AG20443 (cell line): ENCODE measurements around the gene PIAS2.
"Not testable (repeated sequence)": the region's sequence is repeated elsewhere in the genome, so short reads cannot be mapped to it uniquely, and the experiment has no call there.

Source experiments
- DNase-seq: peaks from one replicate; pipeline ENCODE4 v3.0.0; 2012; ENCODE audit warnings: low spot score, mixed read lengths

The PIAS2 gene

GRCh38 chr18:46909497-46909896 lies 7.8 kb downstream of the PIAS2 start:
- DNase-seq = no peak

DNA sequence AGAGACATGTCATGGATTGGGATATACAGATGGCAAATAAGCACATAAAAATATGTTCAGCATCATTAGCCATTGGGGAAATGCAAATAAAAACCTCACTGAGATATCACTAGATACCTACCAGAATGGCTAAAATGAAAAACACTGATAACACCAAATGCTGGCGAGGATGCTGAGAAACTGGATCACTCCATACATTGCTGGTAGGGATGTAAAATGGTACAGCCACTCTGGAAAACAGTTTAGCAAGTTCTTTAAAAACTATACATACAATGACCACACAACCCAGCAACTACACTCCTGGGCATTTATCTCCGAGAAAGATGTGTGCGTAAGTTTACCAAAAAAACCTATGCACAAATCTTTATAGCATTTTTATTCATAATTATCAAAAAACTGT lies 13.9 kb downstream of the PIAS2 start:
- DNase-seq = no peak

- no peak for DNase-seq
Observed at GRCh38 chr18:46899274-46899948, 17.9 kb downstream of the PIAS2 start.

DNA sequence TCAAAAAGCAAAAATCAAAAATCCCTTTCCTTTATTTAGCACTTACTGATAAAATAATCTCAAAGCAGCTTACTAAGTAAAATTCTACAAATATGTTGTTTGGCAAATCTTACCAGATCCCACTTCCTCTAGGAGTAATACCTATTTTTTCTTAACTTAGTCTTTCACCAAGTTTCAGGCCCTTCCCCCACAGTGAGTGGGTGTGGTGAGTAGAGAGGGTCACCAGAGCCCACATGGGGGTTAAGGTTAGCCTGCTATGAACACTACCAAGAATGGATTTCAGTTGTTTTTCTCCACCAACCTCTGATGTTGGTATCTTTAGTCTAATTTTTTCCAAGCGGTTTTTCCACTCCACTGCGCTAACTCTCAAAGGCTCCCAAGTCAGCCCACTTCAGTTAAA lies 23.2 kb downstream of the PIAS2 start:
- no peak for DNase-seq

DNA sequence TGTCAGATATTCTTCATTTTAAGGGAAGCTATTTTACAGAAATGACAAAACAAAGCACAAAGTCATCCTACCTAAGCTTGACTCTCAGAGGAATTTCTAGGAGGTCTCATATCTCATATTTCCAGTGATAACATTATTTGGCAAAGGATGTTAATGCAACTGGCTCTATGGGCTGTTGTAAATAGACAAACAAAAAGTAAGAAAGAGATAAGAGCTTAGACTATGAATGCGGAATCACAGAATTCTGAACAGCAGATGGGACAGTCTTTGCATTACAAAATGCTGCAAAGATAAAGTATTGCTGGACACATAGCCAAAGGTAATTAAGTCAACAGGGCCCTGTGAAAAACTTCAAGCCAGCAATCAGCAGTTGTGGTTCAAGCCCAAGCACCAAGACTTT lies 23.9 kb downstream of the PIAS2 start:
- no peak for DNase-seq

DNA sequence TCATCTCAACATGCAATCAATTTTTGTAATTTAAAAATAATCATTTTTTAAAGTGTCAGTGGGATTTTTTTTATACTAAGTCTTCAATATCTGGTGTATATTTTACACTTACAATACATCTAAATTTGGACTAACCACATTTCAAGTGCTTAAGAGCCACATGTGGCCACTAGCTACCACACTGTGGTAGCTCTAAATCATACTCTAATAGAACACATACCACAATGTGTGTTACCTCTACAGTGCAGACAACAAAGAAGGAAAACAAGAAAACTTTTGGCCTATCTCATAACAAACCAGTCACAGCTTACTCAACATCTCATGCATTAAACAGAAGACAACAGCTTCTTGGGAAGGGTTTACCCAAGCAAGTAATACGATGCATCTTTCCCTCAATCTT lies 24.5 kb downstream of the PIAS2 start:
- no peak for DNase-seq

- DNase-seq = no peak
Observed at GRCh38 chr18:46891742-46892214, 25.5 kb downstream of the PIAS2 start.

DNA sequence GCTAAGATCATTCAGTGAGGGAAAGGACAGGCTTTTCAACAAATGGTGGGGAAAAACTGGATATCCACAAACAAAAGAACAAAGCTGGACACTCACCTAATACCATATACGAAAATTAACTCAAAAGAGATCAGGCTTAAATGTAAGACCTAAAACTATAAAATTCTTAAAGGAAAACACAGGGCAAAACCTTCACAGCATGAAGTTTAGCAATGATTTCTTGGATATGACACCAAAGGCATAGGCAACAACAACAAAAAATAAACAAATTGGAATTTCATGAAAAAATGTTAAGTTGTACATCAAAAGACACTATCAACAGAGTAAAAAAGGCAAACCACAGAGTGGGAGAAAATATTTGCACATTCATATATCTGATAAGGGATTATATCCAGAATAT lies 28.3 kb downstream of the PIAS2 start:
- no peak for DNase-seq

DNA sequence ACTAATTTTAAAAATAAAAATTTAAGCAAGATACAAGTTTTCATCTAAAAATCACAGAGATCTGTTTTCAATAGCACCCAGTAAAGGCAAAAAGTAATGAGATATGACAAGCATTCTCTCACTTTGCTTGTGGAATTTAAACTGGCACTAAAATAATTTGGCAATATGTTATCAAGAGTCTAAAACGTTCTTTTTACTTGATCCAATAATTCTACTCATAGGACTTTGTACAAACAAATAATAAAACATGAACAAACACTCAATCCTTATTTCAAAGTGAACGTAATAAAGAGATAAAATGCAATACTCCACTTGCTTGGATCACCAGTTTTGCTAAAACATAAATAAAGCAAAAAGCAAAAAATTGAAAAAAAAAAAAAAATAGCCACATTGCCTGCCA lies 30.4 kb downstream of the PIAS2 start:
- no peak for DNase-seq

DNA sequence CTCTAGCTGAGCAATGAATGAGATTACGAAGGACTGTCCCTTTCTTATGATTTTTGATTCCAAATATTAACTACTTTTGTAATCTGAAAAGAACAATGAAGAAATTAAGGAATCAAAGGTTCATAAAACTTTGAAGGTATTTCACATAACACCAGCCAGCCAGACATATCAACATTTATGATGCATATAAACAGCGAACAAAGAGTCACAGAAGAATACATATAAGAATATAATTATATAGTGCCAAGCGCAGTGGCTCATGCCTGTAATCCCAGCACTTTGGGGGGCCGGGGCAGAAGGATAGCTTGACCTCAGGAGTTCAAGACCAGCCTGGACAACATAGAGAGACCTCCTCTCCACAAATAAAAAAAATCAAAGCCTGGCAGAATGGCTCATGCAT lies 34.1 kb downstream of the PIAS2 start:
- DNase-seq = no peak

DNA sequence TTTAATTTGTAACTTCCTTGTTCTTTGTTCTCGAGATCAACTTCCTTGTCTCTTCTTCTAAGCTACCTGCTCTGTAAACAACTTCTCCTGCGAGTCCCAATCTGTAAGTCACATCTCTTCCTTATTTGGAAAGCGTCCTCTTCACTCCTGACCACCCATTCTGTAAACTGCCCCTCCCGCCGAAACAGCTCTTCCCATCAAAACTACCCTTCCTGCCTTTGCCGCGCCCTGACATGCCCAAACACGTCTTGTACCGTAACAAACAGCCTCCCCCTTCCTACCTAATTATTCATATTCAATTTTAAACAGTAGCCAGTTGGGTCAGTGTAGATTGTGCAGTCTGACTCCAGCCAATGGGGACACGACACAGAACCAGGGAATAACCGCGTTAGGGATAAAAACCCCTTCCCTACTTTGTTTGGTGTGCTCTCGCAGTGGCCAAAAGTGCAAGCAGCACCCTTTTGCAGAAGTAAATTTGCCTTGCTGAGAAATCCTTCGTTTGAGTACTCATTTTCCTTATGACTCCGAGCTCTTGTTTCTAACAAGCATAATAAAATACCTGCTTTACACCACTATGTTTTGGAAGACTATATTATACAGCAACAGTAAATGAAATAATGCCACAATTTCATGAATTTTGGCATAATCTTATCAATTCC lies 39.8 kb downstream of the PIAS2 start:
- DNase-seq = no peak

DNA sequence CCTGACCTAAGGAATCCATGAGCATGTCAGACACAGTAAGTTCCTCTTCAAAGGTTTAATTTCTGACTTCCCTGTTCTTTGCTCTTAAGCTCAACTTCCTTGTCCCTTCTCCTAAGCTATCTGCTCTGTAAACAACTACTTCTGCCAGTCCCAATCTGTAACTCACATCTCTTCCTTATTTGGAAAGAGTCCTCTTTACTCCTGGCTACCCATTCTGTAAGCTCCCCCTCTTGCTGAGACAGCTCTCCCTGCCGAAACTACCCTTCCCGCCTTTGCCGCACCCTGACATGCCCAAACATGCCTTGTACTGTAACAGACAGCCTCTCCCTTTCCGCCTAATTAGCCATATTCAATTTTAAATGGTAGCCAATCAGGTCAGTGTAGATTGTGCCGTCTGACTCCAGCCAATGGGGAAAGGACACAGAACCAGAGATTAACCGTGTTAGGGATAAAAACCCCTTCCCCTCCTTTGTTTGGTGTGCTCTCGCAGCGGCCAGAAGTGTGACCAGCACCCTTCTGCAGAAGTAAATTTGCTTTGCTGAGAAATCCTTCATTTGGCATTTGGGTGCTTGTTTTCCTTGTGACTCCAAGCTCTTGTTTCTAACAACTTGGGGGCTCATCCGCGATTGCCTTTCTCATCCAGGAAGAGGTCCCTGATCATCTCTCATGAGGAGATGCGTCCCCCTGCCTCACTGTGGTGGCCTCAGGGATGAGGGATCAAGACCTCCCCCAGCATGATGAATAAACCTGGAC lies 49.0 kb downstream of the PIAS2 start:
- DNase-seq = no peak

DNA sequence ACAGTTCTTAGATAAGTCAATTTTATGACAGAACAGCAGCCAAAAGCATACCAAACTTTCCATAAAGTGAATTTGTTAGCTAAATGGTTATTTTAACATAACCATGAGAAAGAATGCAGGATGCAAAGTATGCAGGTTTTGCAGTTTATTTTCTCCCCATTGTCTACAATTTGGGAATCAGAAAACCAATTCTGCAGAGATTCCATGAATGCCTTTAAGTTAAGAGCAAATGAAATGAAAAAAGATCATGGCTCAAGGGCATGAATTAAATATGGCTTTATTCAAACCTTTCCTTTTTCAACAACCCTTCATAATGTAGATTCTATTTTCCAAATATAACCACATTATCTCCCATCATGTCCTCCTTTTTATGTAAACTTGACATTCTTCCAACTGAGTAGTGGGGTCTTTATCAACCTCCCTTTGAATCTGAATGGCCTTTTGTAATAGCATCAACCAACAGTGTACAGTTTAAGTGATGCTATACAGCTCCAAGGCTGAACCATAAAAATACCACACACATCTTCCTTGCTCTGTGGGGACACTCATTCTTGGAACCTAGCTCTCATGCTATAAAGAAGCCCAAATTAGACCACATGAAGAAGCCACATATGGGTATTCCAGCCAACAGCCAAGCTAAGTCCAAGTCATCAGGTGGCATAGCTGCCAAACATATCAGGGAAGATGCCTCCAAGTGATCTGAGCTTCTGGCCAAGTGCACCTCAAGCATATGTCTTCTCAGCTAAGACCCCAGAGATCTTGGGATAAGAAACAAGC lies 49.8 kb downstream of the PIAS2 start:
- DNase-seq = no peak

DNA sequence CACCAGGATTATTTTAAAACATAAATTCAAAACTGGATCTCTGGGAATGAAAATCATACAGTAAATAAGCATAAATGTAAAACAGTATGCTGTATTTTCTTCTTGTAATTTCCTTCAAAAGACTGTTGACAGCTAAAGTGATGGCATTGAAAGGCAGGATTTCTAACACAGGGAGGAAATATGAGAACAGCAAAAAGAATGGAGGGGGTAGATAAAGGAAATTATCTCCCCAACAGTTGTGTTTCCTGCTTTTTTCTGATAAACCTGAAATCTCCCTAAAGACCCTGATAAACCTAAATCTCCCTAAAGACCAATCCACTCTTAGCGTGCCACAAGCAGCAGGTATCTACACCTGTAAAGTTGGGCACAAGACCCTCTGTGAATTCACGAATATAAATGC lies 50.8 kb downstream of the PIAS2 start:
- no peak for DNase-seq

GRCh38 chr18:46865245-46865644 lies 52.1 kb downstream of the PIAS2 start:
- not testable (repeated sequence) for DNase-seq

DNA sequence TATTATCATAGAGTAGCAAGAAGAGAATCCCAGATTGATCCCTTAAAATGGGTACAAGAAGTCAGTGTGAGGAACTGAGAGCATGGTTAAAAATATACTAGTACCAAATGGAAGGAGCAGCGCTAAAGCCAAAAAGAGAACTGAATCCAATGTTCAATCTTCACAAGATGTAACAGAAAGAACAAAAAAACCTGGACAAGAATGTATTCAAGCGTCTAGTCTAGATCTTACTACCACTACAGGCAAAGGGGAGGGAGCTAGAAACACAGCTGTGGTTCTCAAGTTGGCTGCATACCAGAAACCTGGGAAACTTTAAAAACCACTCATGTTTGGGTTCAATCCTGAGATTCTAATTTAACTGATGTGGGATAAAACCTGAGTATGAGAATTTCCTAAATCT lies 57.5 kb downstream of the PIAS2 start:
- DNase-seq = peak; percentile 9

DNA sequence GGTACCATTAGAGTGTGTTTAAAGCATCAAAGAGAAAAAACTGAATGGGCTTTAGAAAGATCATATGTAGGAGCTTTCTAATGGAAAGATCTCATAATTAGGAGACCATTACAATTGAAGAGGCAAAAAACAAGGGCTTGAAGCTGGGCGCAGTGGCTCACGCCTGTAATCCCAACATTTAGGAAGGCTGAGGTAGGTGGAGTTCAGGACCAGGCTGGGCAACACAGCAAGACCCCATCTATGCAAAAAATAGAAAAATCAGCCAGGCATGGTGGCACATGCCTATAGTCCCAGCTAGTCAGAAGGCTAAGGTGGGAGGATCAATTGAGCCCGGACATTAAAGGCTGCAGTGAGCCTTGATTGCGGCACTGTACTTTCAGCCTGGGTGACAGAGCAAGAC lies 59.0 kb downstream of the PIAS2 start:
- DNase-seq = no peak

DNA sequence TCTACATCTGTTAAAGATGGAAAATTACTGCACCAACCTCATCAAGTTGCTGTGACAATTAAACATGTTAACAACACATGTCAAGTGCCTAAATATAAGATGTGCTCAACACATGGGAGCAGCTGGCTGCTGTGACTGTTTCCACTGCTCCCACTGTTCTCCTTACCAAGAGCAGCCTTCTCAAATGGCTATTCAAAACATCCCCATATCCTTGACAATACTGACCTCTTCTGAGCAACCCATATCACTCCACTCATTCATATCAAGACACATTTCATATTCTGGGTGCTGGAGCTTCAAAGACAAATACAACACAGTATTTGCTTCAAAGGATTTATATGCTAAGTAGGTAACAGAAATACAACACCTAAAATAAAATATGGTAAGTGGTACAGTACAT lies 60.3 kb downstream of the PIAS2 start:
- DNase-seq = peak; percentile 10

DNA sequence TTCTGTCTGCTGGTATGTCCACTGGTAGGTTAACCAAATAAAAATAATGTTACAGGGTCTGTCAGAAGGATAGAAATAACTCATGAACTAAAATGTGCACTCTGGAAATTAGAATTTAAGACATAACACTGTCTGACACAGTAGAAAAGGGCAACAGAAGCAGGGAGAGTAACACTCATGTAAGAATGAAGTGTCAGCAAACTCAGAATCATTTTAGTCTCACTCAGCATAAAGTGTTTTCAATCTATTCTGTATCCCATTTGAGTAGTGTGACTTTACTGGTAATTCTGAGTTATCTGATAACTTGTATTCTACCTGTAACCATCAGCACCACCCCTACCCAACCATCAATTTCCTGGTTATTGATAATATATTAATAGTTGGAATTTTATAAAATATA lies 68.3 kb downstream of the PIAS2 start:
- DNase-seq = no peak

GRCh38 chr18:46843372-46843771 lies 73.9 kb downstream of the PIAS2 start:
- no peak for DNase-seq

GRCh38 chr18:46842583-46842982 lies 74.7 kb downstream of the PIAS2 start:
- no peak for DNase-seq

- DNase-seq = no peak
Observed at GRCh38 chr18:46833899-46834298, 83.4 kb downstream of the PIAS2 start.
